GM10248 (cell line): ENCODE measurements around the gene HS3ST5.
"Not testable (repeated sequence)": the region's sequence is repeated elsewhere in the genome, so short reads cannot be mapped to it uniquely, and the experiment has no call there.

Source experiments
- CTCF ChIA-PET: fragments of 300-600 bp; sonication (Branson Sonifier 250); formaldehyde crosslinking; extraction: SDS; loops from one replicate; lab custom pipeline; 2021; ENCODE audit warnings: antibody characterized with exemption; lab: Yijun Ruan, JAX
- POLR2A ChIA-PET: fragments of 350-650 bp; sonication (Branson Sonifier 250); formaldehyde crosslinking; extraction: SDS; loops from one replicate; lab custom pipeline; 2020; ENCODE audit warnings: antibody characterized with exemption; lab: Yijun Ruan, JAX
- DNase-seq: peaks from one replicate; pipeline ENCODE4 v3.0.0; 2012; ENCODE audit errors: extremely low spot score
- CTCF ChIP-seq: IDR thresholded peaks from 2 replicates; pipeline ENCODE4 v1.5.1; 2012; ENCODE audit warnings: mild to moderate bottlenecking, low read depth; ENCODE audit errors: extremely low read depth, missing control alignments, control extremely low read depth

The HS3ST5 gene

GRCh38 chr6:114024746-114025145 lies 318.1 kb downstream of the HS3ST5 start:
- POLR2A ChIA-PET = no interaction called here
- no peak for TF ChIP-seq CTCF
- CTCF ChIA-PET = interaction anchor here (1.3 to 1.8 kb wide), 4 partner anchors 13 to 30 kb away, joined by 3 to 5 read pairs (median 4); no protein-coding TSS in a partner anchor
- DNase-seq = no peak

- DNase-seq = no peak
- ChIA-PET POLR2A (no interaction called here), CTCF (interaction anchor here (0.7 kb wide), 1 partner anchor 88 kb away, joined by 3 read pairs; no protein-coding TSS in a partner anchor)
These were observed 322.6 kb downstream of the HS3ST5 start for GRCh38 chr6:114020196-114020595.

GRCh38 chr6:114017146-114017545 lies 325.7 kb downstream of the HS3ST5 start:
- CTCF ChIA-PET, DNase-seq, POLR2A ChIA-PET: not testable (repeated sequence)

More at GRCh38 chr6:114020196-114020595, 322.6 kb downstream of the HS3ST5 start:
- TF ChIP-seq CTCF = no peak

- POLR2A ChIA-PET, DNase-seq, CTCF ChIA-PET: not testable (repeated sequence)
These were observed 328.7 kb downstream of the HS3ST5 start for GRCh38 chr6:114014106-114014505.

GRCh38 chr6:114011486-114011885 lies 331.3 kb downstream of the HS3ST5 start:
- CTCF ChIA-PET, DNase-seq, POLR2A ChIA-PET: not testable (repeated sequence)

- no peak for TF ChIP-seq CTCF
- ChIA-PET POLR2A (no interaction called here), CTCF (interaction anchor here (1.2 kb wide), 1 partner anchor 98 kb away, joined by 3 read pairs; no protein-coding TSS in a partner anchor)
- DNase-seq = no peak
These were observed 332.3 kb downstream of the HS3ST5 start for GRCh38 chr6:114010540-114010939.

GRCh38 chr6:114009192-114009591 lies 333.6 kb downstream of the HS3ST5 start:
- CTCF ChIA-PET = interaction anchor here (1.2 kb wide), 1 partner anchor 99 kb away, joined by 3 read pairs; no protein-coding TSS in a partner anchor
- no peak for TF ChIP-seq CTCF
- POLR2A ChIA-PET = no interaction called here
- no peak for DNase-seq

GRCh38 chr6:114008331-114008730 lies 334.5 kb downstream of the HS3ST5 start:
- ChIA-PET CTCF (no interaction called here), POLR2A (no interaction called here)
- no peak for TF ChIP-seq CTCF
- DNase-seq = no peak
